LNCaP clone FGC (cell line): ENCODE data around the gene NAPG.
"Not testable (repeated sequence)": the region's sequence is repeated elsewhere in the genome, so short reads cannot be mapped to it uniquely, and the experiment has no call there.

Experiments
- DNase-seq: peaks from one replicate; pipeline ENCODE4 v3.0.0-alpha.2; 2011; ENCODE audit warnings: low read depth
- H3K4me3 ChIP-seq: 2 replicates; pipeline ENCODE4 v1.5.1; 2011; ENCODE audit warnings: mild to moderate bottlenecking, low read depth, low read length, control low read depth
- CTCF ChIP-seq: IDR thresholded peaks from 2 replicates; pipeline ENCODE4 v1.5.1; 2012; ENCODE audit warnings: mild to moderate bottlenecking; ENCODE audit not compliant: control insufficient read depth, insufficient read depth; ENCODE audit errors: extremely low read depth

The NAPG gene

DNA sequence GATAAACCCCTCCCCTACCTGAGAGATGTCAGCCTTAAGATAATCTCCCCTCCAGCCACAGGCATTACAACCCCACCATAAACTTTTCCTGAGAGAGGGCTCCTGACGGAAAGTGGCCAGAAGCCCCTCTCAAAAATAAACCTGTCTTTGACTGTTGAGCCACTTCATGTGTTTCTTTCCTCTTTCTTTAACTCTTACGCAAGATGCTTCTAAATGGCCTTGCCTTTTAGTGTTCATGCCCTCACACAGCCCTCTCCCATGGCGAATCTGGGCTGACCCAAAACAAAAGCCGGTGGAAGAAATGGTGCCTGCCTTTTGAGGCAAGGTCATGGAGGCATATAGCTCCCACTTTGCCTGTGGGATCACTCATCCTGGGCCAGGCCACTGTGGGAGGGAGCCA lies 54.4 kb downstream of the NAPG start:
- DNase-seq = no peak
- no peak overlapping the region for H3K4me3 ChIP-seq
- no peak for TF ChIP-seq CTCF

GRCh38 chr18:10585260-10585659 lies 59.4 kb downstream of the NAPG start:
- H3K4me3 ChIP-seq = no peak overlapping the region
- no peak for TF ChIP-seq CTCF
- DNase-seq = no peak

- no peak overlapping the region for H3K4me3 ChIP-seq
- DNase-seq = no peak
- no peak for TF ChIP-seq CTCF
Observed at GRCh38 chr18:10588975-10589374, 63.1 kb downstream of the NAPG start.

DNA sequence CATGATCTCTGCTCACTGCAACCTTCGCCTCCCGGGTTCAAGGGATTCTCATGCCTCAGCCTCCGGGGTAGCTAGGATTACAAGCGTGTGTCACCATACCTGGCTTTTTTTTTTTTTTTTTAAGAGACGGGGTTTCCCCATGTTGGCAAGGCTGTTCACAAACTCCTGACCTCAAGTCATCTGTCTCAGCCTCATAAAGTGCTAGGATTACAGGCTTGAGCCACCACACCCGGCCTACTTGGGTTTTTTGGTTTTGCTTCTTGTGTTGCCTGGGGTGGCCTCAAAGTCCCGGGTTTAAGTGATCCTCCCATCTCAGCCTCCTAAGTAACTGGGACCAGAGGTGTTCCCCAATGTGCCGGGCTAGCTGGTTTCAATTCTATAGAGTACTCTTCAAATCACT lies 64.6 kb downstream of the NAPG start:
- DNase-seq = no peak
- H3K4me3 ChIP-seq = no peak overlapping the region
- TF ChIP-seq CTCF = no peak

- TF ChIP-seq CTCF = no peak
- no peak overlapping the region for H3K4me3 ChIP-seq
- no peak for DNase-seq
Observed at GRCh38 chr18:10591896-10592295, 66.1 kb downstream of the NAPG start.

GRCh38 chr18:10593366-10594022 lies 67.7 kb downstream of the NAPG start:
- H3K4me3 ChIP-seq, DNase-seq: not testable (repeated sequence)

- H3K4me3 ChIP-seq, DNase-seq: not testable (repeated sequence)
Observed at GRCh38 chr18:10595917-10596316, 70.1 kb downstream of the NAPG start.

DNA sequence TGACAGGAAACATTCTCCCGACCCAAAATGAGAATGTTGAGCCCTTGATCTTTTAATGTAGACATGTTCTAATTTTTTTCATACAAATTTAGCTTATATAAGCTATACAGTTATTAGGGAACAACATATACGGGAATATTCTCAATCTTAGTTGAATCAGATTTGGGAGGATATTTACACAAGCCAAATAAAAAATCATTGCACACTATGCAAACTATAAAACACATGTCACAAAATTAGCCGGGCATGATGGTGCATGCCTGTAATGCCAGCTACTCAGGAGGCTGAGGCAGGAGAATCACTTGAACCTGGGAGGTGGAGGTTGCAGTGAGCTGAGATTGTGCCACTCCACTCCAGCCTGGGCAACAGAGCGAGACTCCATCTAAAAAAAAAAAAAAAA lies 71.9 kb downstream of the NAPG start:
- not testable (repeated sequence) for H3K4me3 ChIP-seq
- peak; percentile 53 for DNase-seq

- not testable (repeated sequence) for DNase-seq, H3K4me3 ChIP-seq
Observed at GRCh38 chr18:10600701-10601100, 74.9 kb downstream of the NAPG start.
